ENCODE measurements around the gene ZNF580. TPM values are rescaled to one million over a fixed set of nuclear protein-coding genes. Genes with fewer than 3 reads are reported as not detected.

Gene ZNF580
- total RNA-seq, 1 donor from 2014 or later, result 30.7 TPM

DNA sequence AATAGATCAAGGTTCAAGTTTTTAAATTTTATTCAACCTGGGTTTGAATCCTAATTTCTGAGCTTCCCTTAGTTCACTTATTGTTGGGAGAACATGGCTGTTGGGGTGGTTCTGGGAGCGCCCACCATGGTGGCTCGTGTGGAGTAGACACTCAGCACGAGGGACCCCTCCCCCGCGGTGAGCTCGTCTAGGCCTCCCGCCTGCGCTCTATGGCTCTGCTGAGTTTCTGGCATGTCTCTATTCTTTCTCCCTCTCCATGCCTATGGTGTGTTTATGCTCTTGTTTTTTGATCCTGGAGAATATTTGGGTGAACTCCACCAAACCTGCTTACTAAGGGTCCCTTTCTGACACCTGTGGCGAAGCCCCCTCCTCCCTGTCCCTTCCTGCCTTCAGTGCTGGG lies 32.7 kb downstream of the ZNF580 start:
- intact Hi-C loops (cut with DNase I), result no loop called here
- no peak overlapping the region for H3K27ac ChIP-seq
- no peaks in the 10 kb centered on the region for H3K27me3 ChIP-seq
- DNase-seq (no peak), ATAC-seq (no peak)
- H3K9me3 ChIP-seq, result no peaks in the 10 kb centered on the region
- TF ChIP-seq, protein P1, sequence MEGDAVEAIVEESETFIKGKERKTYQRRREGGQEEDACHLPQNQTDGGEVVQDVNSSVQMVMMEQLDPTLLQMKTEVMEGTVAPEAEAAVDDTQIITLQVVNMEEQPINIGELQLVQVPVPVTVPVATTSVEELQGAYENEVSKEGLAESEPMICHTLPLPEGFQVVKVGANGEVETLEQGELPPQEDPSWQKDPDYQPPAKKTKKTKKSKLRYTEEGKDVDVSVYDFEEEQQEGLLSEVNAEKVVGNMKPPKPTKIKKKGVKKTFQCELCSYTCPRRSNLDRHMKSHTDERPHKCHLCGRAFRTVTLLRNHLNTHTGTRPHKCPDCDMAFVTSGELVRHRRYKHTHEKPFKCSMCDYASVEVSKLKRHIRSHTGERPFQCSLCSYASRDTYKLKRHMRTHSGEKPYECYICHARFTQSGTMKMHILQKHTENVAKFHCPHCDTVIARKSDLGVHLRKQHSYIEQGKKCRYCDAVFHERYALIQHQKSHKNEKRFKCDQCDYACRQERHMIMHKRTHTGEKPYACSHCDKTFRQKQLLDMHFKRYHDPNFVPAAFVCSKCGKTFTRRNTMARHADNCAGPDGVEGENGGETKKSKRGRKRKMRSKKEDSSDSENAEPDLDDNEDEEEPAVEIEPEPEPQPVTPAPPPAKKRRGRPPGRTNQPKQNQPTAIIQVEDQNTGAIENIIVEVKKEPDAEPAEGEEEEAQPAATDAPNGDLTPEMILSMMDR (IDR thresholded peaks at IDR 0.05), result no peak
- no peak overlapping the region for H3K4me3 ChIP-seq
- peaks cover 58% of the 10 kb centered on the region for H3K36me3 ChIP-seq
- H3K4me1 ChIP-seq, result peaks cover 33% of the 10 kb centered on the region

DNA sequence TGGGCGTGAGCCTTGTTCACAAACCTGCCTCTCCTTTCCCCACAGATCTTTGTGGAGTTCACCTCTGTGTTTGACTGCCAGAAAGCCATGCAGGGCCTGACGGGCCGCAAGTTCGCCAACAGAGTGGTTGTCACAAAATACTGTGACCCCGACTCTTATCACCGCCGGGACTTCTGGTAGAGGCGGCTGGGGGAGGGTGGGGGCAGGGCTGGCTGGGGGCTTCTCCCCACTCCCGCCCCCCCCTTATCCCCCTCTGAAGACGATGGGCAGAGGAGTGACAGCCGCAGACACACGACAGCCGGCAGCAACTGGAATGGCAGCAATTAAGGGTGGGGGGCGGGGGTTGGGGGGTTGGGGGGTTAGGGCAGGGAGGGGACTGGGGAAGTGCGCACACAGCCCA lies 33.1 kb downstream of the ZNF580 start:
- Histone ChIP-seq H3K27ac (no peak overlapping the region), H3K9me3 (no peaks in the 10 kb centered on the region), H3K4me1 (peaks cover 36% of the 10 kb centered on the region), H3K27me3 (no peaks in the 10 kb centered on the region), H3K4me3 (no peak overlapping the region), H3K36me3 (peaks cover 58% of the 10 kb centered on the region)
- intact Hi-C loops (cut with DNase I), result no loop called here
- ATAC-seq, result no peak
- no peak for DNase-seq
- TF ChIP-seq, protein P1 (IDR thresholded peaks at IDR 0.05), result no peak

DNA sequence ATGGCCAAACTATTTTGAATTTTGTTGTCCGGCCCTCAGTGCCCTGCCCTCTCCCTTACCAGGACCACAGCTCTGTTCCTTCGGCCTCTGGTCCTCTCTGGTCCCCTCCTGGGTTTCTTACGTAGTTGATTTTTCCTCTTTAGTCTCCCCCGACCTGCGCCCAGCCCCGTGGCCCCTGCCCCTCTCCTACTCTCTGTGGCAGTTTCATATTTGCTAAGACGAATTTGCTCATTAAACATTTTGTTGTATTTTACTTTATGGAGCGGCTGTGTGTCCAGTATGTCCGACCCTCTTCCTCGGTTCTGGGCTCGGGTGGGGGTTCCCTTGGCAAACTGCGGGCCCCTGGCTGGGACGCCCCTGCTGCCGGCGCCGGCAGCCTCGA lies 33.6 kb downstream of the ZNF580 start:
- TF ChIP-seq, protein P1 (IDR thresholded peaks at IDR 0.05), result no peak
- peaks cover 58% of the 10 kb centered on the region for H3K36me3 ChIP-seq
- intact Hi-C loops (cut with DNase I), result no loop called here
- H3K27ac ChIP-seq, result peak overlapping the region; percentile 85
- ATAC-seq (no peak), DNase-seq (no peak)
- no peaks in the 10 kb centered on the region for H3K27me3 ChIP-seq
- no peaks in the 10 kb centered on the region for H3K9me3 ChIP-seq
- peak overlapping the region; percentile 82 for H3K4me3 ChIP-seq
- H3K4me1 ChIP-seq, result peaks cover 38% of the 10 kb centered on the region

DNA sequence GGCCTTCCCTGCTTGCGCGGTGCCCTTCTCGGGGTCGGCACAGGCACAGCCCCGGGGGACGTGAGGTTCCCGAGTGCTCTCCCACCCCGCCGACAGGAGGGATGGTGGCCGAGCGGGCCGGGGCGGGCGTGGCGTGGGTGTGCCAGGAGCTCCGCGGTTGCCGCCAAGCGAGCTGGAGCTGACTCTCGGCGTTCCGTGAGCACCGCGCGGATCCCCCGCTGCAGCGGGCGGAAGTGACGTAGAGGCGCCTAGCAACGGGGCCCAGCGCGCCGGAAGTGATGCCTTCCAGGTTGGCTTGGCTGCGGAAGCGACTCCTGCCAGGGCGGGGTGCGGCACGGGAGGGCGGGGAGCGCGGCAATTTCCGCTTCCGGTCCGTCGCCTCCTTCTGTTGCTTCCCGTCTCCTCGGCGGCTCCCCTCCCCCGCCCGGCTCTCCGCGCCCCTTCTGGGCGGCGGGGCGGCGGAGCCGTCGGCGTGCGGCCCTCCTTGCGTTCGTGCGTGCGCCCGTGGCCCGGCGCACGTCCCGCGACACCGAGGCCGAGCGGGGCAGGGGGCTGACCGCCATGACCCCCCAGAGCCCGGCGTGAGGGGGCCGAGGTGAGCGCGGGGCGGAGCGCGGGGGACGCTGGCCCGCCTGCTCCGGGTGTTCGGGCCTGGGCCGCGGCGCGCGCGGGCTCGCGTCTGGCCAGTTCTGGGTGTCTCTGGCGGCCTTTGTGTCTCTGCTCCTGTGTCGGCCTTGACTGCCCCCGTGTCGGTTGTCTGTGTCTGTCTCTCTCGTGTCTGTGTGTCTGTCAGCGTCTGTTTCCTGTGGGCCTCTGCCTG lies 34.2 kb downstream of the ZNF580 start, which contains the start of gene EPN1:
Gene EPN1 (plus strand): TSS at position 386 of the 820 bp plus-strand sequence. CDS start 3,402 bp downstream, outside the sequence.
- DNase-seq (peak; percentile 98), ATAC-seq (peak; percentile 95)
- peak within 1 kb of the TSS; percentile 85 for H3K27ac ChIP-seq
- intact Hi-C loops (cut with DNase I), result no loop called here
- no peaks in the 10 kb centered on the region for H3K9me3 ChIP-seq
- no peaks in the 10 kb centered on the region for H3K27me3 ChIP-seq
- H3K4me1 ChIP-seq, result peaks cover 38% of the 10 kb centered on the region
- H3K36me3 ChIP-seq, result peaks cover 58% of the 10 kb centered on the region
- TF ChIP-seq, protein P1 (IDR thresholded peaks at IDR 0.05), result no peak
- peak within 1 kb of the TSS; percentile 82 for H3K4me3 ChIP-seq

DNA sequence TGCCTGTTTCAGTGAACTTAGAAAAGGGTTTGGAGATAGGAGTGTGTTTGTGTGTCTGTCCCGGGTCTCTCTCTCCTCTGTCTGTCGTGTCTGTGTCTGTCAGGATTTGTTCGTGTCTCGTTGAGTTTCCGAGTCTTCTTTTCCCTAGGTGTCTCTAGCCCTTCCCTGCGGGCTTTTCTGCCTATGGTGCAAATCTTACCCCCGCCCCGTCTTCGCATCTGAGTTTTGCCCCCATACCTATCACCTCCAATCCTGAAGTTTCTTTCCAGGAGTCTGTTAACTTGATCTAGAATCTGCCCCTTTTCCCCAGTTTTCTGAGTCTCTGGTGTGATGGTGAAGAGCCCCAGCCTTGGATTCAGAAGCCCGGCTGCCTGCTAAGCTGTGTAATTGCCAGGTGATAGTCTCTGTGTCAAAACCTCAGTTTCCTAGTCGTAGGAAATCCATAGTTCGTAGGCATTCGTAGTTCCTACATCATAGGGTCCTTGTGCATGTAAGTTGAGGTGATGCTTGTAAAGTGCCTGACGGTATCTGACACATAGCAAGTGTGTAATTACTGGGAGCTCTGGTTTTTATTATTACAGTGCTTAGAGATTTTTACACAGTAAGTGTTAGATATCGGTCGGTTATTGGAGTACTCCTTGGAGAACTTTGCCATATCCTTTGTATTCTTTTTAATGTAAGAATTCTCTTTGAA lies 35.0 kb downstream of the ZNF580 start:
- H3K4me1 ChIP-seq, result peaks cover 38% of the 10 kb centered on the region

More for the DNA sequence above, 35.0 kb downstream of the ZNF580 start:
- Histone ChIP-seq H3K36me3 (peaks cover 59% of the 10 kb centered on the region), H3K9me3 (no peaks in the 10 kb centered on the region), H3K27ac (peak overlapping the region; percentile 85), H3K27me3 (no peaks in the 10 kb centered on the region), H3K4me3 (peak overlapping the region; percentile 82)
- no peak for ATAC-seq
- intact Hi-C loops (cut with DNase I), result no loop called here
- DNase-seq, result no peak
- TF ChIP-seq, protein P1 (IDR thresholded peaks at IDR 0.05), result no peak

All from upper lobe of right lung (tissue), 1 donor.